Measurements from ENCODE around the gene CHST11.
A peak's percentile ranks its signal among the peaks of the same experiment; 100 is the strongest.

The CHST11 gene

GRCh38 chr12:104654665-104655609 lies 198.2 kb downstream of the CHST11 start:
- DNase-seq (ENCODE audit: low spot score), result no peak

GRCh38 chr12:104656383-104656782 lies 199.6 kb downstream of the CHST11 start:
- no peak for DNase-seq (ENCODE audit: low spot score)

- DNase-seq (ENCODE audit: low spot score), result no peak
Observed at GRCh38 chr12:104656921-104657320, 200.2 kb downstream of the CHST11 start.

- DNase-seq (ENCODE audit: low spot score), result no peak
Observed at GRCh38 chr12:104657726-104658484, 201.2 kb downstream of the CHST11 start.

- no peak for DNase-seq (ENCODE audit: low spot score)
Observed at GRCh38 chr12:104659058-104659457, 202.3 kb downstream of the CHST11 start.

GRCh38 chr12:104662203-104662602 lies 205.5 kb downstream of the CHST11 start:
- DNase-seq (ENCODE audit: low spot score), result no peak

- no peak for DNase-seq (ENCODE audit: low spot score)
Observed at GRCh38 chr12:104662908-104663307, 206.2 kb downstream of the CHST11 start.

- DNase-seq (ENCODE audit: low spot score), result no peak
Observed at GRCh38 chr12:104664351-104664750, 207.6 kb downstream of the CHST11 start.

- no peak for DNase-seq (ENCODE audit: low spot score)
Observed at GRCh38 chr12:104665296-104665695, 208.5 kb downstream of the CHST11 start.

GRCh38 chr12:104667139-104667538 lies 210.4 kb downstream of the CHST11 start:
- no peak for DNase-seq (ENCODE audit: low spot score)

- DNase-seq (ENCODE audit: low spot score), result peak; percentile 43
Observed at GRCh38 chr12:104668274-104668718, 211.5 kb downstream of the CHST11 start.

GRCh38 chr12:104669089-104669721 lies 212.5 kb downstream of the CHST11 start:
- peak; percentile 92 for DNase-seq (ENCODE audit: low spot score)

GRCh38 chr12:104669851-104670337 lies 213.1 kb downstream of the CHST11 start:
- DNase-seq (ENCODE audit: low spot score), result no peak

- DNase-seq (ENCODE audit: low spot score), result no peak
Observed at GRCh38 chr12:104670439-104671408, 214.0 kb downstream of the CHST11 start.

- DNase-seq (ENCODE audit: low spot score), result peak; percentile 60
Observed at GRCh38 chr12:104671409-104672095, 214.8 kb downstream of the CHST11 start.

- no peak for DNase-seq (ENCODE audit: low spot score)
Observed at GRCh38 chr12:104672096-104672445, 215.3 kb downstream of the CHST11 start.

- DNase-seq (ENCODE audit: low spot score), result peak; percentile 45
Observed at GRCh38 chr12:104672501-104673265, 215.9 kb downstream of the CHST11 start.

GRCh38 chr12:104673294-104673693 lies 216.5 kb downstream of the CHST11 start:
- no peak for DNase-seq (ENCODE audit: low spot score)

- no peak for DNase-seq (ENCODE audit: low spot score)
Observed at GRCh38 chr12:104673696-104674482, 217.1 kb downstream of the CHST11 start.

Data from pons (tissue), 1 donor.